Prostate gland (tissue), 2 donors: ENCODE data around the gene EPN1.

Source experiments
- POLR2A ChIP-seq: fragments of 450-650 bp; IDR thresholded peaks from one replicate; pipeline ENCODE4 v1.6.1; 2016; ENCODE audit warnings: antibody characterized with exemption, mild to moderate bottlenecking
- POLR2AphosphoS5 ChIP-seq: sonication (generic); formaldehyde crosslinking; IDR thresholded peaks from one replicate; pipeline ENCODE4 v1.6.1; 2017; ENCODE audit warnings: antibody characterized with exemption
- TF ChIP-seq, protein P1 (sequence below), 4 experiments: fragments of 200-600 bp in 2 of 4; fragments of 450-650 bp in 2 of 4; sonication (generic) in 2 of 4; IDR thresholded peaks; 1 replicate in 3 of 4; 2 replicates in 1 of 4; pipeline ENCODE4 v1.5.1; 2016 to 2019; ENCODE audit warnings: antibody characterized with exemption in 4 of 4, mild to moderate bottlenecking in 2 of 4, moderate library complexity in 2 of 4

DNA sequence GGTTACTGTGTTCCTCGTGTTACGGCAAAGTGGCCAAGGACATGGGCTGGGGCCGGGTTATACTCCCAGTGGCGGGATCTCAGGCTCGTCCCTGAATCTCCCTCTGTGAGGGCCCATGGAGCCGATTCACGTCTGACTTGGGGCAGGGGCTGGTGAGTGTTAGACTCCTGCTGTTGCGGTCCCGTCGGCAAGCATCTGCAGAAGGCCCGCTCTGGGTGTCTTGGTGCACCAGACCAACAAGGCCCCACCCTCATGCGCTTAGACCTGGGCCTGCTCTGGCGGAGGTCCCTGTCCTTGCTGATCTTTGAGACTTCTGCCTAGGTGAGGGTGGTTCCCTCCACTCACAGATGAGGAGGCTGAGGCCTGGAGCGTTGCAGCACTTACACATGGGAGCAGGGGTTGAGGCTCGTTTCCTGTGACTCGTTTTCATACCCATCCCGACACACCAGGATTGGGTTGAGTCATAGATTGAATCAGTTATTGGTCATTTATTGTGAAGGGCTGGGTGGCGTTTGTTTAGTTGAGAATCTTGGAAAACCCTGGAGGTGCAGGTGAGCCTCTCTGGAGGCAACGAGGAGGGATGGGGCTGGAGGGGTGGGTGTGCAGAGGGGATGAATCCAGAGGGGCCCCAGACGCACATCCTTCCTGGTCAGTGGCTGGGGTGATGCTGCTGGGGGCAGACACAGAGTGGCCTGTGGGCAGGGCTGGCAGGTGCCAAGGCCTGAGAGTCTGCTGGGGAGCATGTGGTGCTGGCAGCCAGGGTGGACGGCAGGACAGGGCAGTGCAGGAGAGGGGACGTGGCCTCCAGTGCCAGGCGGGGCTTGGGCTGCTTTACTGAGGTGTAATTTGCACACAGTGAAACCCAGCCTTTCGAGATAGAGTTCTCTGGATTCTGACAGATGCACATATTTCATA lies 4.6 kb downstream of the EPN1 start:
- no peak for TF ChIP-seq POLR2A
- TF ChIP-seq, protein P1, sequence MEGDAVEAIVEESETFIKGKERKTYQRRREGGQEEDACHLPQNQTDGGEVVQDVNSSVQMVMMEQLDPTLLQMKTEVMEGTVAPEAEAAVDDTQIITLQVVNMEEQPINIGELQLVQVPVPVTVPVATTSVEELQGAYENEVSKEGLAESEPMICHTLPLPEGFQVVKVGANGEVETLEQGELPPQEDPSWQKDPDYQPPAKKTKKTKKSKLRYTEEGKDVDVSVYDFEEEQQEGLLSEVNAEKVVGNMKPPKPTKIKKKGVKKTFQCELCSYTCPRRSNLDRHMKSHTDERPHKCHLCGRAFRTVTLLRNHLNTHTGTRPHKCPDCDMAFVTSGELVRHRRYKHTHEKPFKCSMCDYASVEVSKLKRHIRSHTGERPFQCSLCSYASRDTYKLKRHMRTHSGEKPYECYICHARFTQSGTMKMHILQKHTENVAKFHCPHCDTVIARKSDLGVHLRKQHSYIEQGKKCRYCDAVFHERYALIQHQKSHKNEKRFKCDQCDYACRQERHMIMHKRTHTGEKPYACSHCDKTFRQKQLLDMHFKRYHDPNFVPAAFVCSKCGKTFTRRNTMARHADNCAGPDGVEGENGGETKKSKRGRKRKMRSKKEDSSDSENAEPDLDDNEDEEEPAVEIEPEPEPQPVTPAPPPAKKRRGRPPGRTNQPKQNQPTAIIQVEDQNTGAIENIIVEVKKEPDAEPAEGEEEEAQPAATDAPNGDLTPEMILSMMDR (IDR thresholded peaks at IDR 0.05): no peak
- no peak for TF ChIP-seq POLR2AphosphoS5
